ENCODE data around the gene TADA2A. TPM values are rescaled to one million over a fixed set of nuclear protein-coding genes. Genes with fewer than 3 reads are reported as not detected.

Gene TADA2A
- total and polyA plus RNA-seq, 2 of the 8 experiments (the other 6 are each of a cell fraction or from before 2014, with no cell fraction given): 8.4 to 18.5 TPM

DNA sequence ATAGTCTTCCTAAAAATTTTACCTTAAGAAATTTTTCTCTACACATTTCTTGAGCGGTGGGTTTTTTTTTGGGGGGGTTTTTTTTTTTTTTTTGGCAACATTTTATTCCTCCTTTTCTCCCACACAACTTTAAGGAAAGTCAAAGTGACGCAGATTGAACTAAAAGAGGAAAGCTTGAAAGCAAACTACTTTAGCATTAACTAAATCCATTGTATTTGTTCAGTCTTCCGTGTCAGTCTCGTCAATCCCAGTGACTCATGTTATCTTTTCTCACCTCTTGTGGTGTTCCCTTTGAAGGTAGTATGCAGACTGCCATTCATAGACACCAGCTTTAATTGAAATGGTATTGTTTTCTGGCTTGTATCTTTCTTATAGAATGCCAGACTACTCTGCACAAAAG lies 39.3 kb downstream of the TADA2A start:
- DNase-seq (ENCODE audit: low read depth in 1 of 2, low spot score in 2 of 2): no peak
- Histone ChIP-seq H2BK5ac (ENCODE audit: low read depth, low read length) (no peak overlapping the region), H3K4ac (replicated peaks; ENCODE audit: insufficient read length, low read depth, low read length) (no peak overlapping the region), H3K23me2 (ENCODE audit: low read depth, low read length) (no peaks in the 10 kb centered on the region), H2BK120ac (replicated peaks; ENCODE audit: low read depth, low read length) (no peak overlapping the region), H3K23ac (ENCODE audit: insufficient read length) (no peak overlapping the region), H3K36me3 (ENCODE audit: control insufficient read depth in 2 of 4, insufficient read depth in 4 of 4, low read length in 3 of 4) (peaks cover 0 to 29% (median 10%) of the 10 kb centered on the region in 4 experiments; a peak in 6 of 8 replicates), H2BK15ac (ENCODE audit: low read length) (no peak overlapping the region), H4K5ac (ENCODE audit: insufficient read length, low read depth, low read length) (no peak overlapping the region), H3K9ac (replicated peaks in 1 of 4; ENCODE audit: extremely low read depth in 1 of 4, low read depth in 3 of 4, low read length in 3 of 4) (no peak overlapping the region), H3K79me1 (ENCODE audit: low read depth, low read length) (no peaks in the 10 kb centered on the region; the same call in 1 of the 2 replicates), H3K9me3 (ENCODE audit: insufficient read depth in 2 of 2, low read depth in 1 of 2, low read length in 1 of 2) (no peaks in the 10 kb centered on the region), H2AFZ (ENCODE audit: low read length) (no peak overlapping the region), H4K20me1 (replicated peaks in 1 of 2; ENCODE audit: control insufficient read depth in 1 of 2, insufficient read depth in 2 of 2, low read length in 2 of 2) (no peaks in the 10 kb centered on the region), H3K4me2 (ENCODE audit: insufficient read depth in 1 of 2, low read depth in 2 of 2, low read length in 2 of 2) (no peak overlapping the region), H3K4me1 (replicated peaks in 1 of 4; ENCODE audit: control insufficient read depth in 3 of 4, insufficient read depth in 4 of 4, low read length in 3 of 4) (peaks cover 0 to 8% (median 7%) of the 10 kb centered on the region in 4 experiments; a peak in 4 of 7 replicates), H2BK20ac (ENCODE audit: low read length) (no peak overlapping the region), H3K27ac (ENCODE audit: low read depth, low read length) (no peak overlapping the region), H3K14ac (ENCODE audit: insufficient read length) (no peak overlapping the region), H2AK5ac (ENCODE audit: low read depth, low read length) (no peak overlapping the region), H3K4me3 (ENCODE audit: extremely low read depth in 1 of 4, insufficient read depth in 2 of 4, low read depth in 3 of 4, low read length in 4 of 4) (no peak overlapping the region), H3K27me3 (replicated peaks in 1 of 4; ENCODE audit: control insufficient read depth in 3 of 4, extremely low read depth in 1 of 4, insufficient read depth in 3 of 4, low read length in 3 of 4) (no peaks in the 10 kb centered on the region), H4K91ac (replicated peaks; ENCODE audit: insufficient read length, low read length) (no peak overlapping the region), H3K18ac (ENCODE audit: extremely low read depth, low read length) (no peak overlapping the region), H2BK12ac (ENCODE audit: low read depth, low read length) (no peak overlapping the region), H3K79me2 (ENCODE audit: control insufficient read depth in 1 of 2, insufficient read depth in 2 of 2, low read length in 2 of 2) (no peaks in the 10 kb centered on the region), H3K56ac (replicated peaks; ENCODE audit: insufficient read length, low read depth, low read length) (no peak overlapping the region), H4K8ac (ENCODE audit: extremely low read depth, insufficient read depth, low read length) (no peak overlapping the region)
- 80% methylated on average over 4 of the region's 4 CpGs; no CpG with 5 or more reads in 1 of the 2 experiments for WGBS, 2 experiments (ENCODE audit: extremely low coverage in 1 of 2, insufficient coverage in 1 of 2, insufficient read length in 1 of 2, insufficient replicate concordance in 2 of 2, low coverage in 1 of 2, low lambda C conversion rate in 2 of 2, missing lambda C conversion rate in 1 of 2)
- TF ChIP-seq SP2 (IDR thresholded peaks at IDR 0.05; ENCODE audit: low read length) (no peak), CBX5 (IDR thresholded peaks at IDR 0.05; ENCODE audit: low read depth, low read length) (no peak), SUZ12 (IDR thresholded peaks at IDR 0.05; ENCODE audit: low read length) (no peak), HDAC2 (IDR thresholded peaks at IDR 0.05; ENCODE audit: borderline replicate concordance in 1 of 2, low read depth in 2 of 2, low read length in 2 of 2) (no peak), ASH2L (IDR thresholded peaks at IDR 0.05; ENCODE audit: low read length) (no peak), POLR2A (IDR thresholded peaks at IDR 0.05; ENCODE audit: control extremely low read depth in 1 of 2, low read depth in 2 of 2, low read length in 2 of 2) (no peak), SAP30 (IDR thresholded peaks at IDR 0.05; ENCODE audit: insufficient read depth, insufficient replicate concordance, low read length) (no peak), HDAC6 (IDR thresholded peaks at IDR 0.05; ENCODE audit: low read depth, low read length) (no peak)
- ChIA-PET POLR2A (ENCODE audit: partially characterized antibody) (no interaction called here), CTCF (ENCODE audit: partially characterized antibody) (interaction anchor here (0.6 to 3.1 kb wide), 3 partner anchors 8 to 127 kb away, joined by 3 to 20 read pairs (median 5); no protein-coding TSS in a partner anchor)
- FAIRE-seq: no peak
